Duodenal mucosa (tissue), 2 donors: ENCODE results near the gene SLC38A10.
A peak's percentile ranks its signal among the peaks of the same experiment; 100 is the strongest.

ENCODE experiments used
- H3K27ac ChIP-seq: one replicate; pipeline ENCODE4 v1.7.0; 2013; ENCODE audit warnings: low read depth, low read length
- H3K27me3 ChIP-seq, 2 donors: one replicate each; pipeline ENCODE4 v1.7.0; 2013; ENCODE audit warnings: low read length in 2 of 2, control low read depth in 1 of 2; ENCODE audit not compliant: insufficient read depth in 2 of 2, control insufficient read depth in 1 of 2
- H3K36me3 ChIP-seq, 2 donors: one replicate each; pipeline ENCODE4 v1.7.0; 2013; ENCODE audit warnings: low read length in 2 of 2, control low read depth in 1 of 2; ENCODE audit not compliant: insufficient read depth in 2 of 2, control insufficient read depth in 1 of 2
- H3K4me1 ChIP-seq, 2 donors: one replicate each; pipeline ENCODE4 v1.7.0; 2013; ENCODE audit warnings: low read length in 2 of 2, control low read depth in 1 of 2; ENCODE audit not compliant: insufficient read depth in 2 of 2, control insufficient read depth in 1 of 2
- H3K4me3 ChIP-seq, 2 donors: one replicate each; pipeline ENCODE4 v1.7.0; 2013; ENCODE audit warnings: low read length in 2 of 2, low read depth in 1 of 2
- H3K9ac ChIP-seq, 2 donors: one replicate each; pipeline ENCODE4 v1.7.0; 2013; ENCODE audit warnings: low read length in 2 of 2, low read depth in 1 of 2
- H3K9me3 ChIP-seq, 2 donors: one replicate each; pipeline ENCODE4 v1.7.0; 2013; ENCODE audit warnings: low read length in 2 of 2, control low read depth in 1 of 2; ENCODE audit not compliant: control insufficient read depth in 1 of 2

SLC38A10 gene

DNA sequence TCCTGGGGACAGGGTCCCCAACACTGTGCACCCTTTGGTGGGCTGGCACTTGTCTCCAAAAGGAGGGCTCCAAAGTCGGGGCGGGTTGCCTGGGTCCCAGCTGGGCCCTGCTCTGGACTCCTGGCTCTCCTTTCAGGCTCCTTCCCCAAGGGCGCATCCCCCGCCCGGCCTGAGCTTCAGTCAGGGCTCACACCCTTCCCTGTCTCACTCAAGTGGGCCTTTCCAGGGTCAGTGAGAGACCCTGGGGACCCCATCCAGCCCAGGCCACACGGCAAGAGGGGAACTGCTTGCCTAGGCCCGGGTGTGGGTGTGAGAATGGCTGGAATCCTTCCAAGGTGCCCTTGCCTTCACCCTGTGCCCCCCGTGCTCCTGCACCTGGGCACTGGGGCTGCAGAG lies 41.8 kb upstream of the SLC38A10 start:
- peaks cover 45 to 48% of the 10 kb centered on the region in 2 donors for H3K4me1 ChIP-seq
- H3K9ac ChIP-seq = peak overlapping the region in 1 of 2 donors; percentile 25
- H3K27ac ChIP-seq = no peak overlapping the region
- H3K36me3 ChIP-seq = no peaks in the 10 kb centered on the region
- H3K4me3 ChIP-seq = no peak overlapping the region
- H3K27me3 ChIP-seq = peaks cover 0 to 7% of the 10 kb centered on the region in 2 donors
- H3K9me3 ChIP-seq = no peaks in the 10 kb centered on the region

DNA sequence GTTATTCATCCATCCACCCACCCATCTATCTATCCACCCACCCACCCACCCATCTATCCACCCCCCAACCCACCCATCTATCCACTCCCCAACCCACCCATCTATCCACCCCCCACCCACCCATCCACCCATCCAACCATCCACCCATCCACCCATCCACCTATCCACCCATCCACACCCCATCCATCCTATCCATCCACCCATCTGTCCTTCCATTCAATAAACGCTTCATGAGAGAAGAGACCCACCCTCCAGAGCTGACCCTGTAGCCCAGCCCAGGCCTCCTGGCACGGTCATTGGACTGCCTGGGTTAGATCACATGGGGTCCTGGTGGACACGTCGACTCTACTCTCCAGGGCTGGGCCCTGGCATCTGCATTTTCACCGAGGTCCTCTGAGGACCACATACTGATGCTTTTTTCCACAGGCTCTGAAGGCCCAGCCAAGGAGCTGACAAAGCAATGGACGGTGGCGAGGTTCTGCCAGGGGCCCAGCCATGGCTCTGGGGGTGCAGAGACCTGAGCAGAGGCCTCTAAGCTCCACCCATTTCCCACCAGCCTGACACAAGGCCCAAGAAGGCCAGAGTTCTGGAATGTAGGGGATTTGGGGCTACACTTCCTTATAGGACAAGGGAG lies 41.3 kb upstream of the SLC38A10 start:
- Histone ChIP-seq H3K4me3 (no peak overlapping the region), H3K27ac (no peak overlapping the region), H3K9me3 (no peaks in the 10 kb centered on the region), H3K9ac (no peak overlapping the region), H3K4me1 (peaks cover 45 to 52% of the 10 kb centered on the region in 2 donors), H3K27me3 (peaks cover 0 to 7% of the 10 kb centered on the region in 2 donors), H3K36me3 (no peaks in the 10 kb centered on the region)

DNA sequence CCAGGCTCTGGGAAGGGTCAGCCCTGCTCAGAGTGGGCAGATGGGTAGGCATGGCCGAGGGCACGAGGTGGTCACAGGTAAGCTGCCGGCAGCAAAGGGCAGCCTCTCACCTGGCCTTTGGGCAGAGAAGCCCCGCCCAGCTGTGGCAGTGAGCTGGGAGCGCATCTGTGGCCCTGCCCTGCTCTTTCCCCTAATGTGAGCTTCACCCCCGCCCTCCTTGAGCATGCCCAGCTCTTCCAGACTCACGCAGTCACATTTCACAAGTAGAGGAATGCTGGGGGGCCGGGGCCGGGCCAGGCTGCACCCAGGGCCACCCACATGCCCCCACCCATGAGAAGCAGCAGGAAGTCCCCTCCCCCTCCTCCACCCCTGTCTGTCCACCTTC lies 40.7 kb upstream of the SLC38A10 start:
- Histone ChIP-seq H3K27ac (no peak overlapping the region), H3K4me3 (no peak overlapping the region), H3K9ac (no peak overlapping the region), H3K27me3 (peaks cover 0 to 7% of the 10 kb centered on the region in 2 donors), H3K4me1 (peaks cover 47 to 55% of the 10 kb centered on the region in 2 donors), H3K36me3 (no peaks in the 10 kb centered on the region), H3K9me3 (no peaks in the 10 kb centered on the region)

DNA sequence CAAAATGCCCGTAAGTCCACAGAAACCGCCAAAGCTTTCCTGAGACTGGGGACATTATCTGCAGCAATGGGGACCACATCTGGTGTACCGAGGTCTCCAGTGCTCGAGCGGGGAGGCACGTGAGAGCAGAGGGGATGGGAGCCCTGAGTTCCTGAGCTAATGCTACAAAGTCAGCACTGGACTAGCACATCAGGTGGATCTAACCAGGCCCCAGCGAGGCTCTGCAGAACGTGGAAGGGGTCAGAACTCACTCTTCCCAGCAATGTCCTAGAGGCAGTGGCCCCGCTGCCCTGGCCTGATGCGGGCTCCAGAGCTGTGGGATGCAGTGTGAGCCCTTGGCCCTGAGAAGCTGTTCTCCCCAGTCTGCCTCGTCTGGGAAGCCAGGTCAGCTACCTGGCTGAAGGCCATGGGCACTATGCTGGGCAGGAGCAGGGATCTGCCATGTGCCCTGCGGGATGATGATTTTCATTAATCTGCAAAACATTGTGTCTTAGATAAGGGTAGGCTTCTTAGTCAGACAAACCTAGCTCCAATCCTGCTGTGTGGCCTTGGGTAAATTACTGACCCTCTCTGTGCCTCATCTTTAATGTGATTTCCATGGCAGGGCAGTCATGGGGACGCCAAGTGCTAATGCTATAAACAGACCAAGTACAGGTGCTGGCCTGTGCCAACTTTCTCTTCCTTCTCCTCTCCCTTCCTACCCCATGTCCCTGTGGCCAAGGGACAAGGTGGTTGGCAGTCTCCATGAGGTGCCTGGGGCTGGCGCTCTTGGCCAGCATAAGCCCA lies 40.1 kb upstream of the SLC38A10 start:
- Histone ChIP-seq H3K27me3 (peaks cover 0 to 7% of the 10 kb centered on the region in 2 donors), H3K27ac (no peak overlapping the region), H3K9me3 (no peaks in the 10 kb centered on the region), H3K4me1 (peaks cover 49 to 57% of the 10 kb centered on the region in 2 donors), H3K9ac (no peak overlapping the region), H3K4me3 (no peak overlapping the region), H3K36me3 (no peaks in the 10 kb centered on the region)

DNA sequence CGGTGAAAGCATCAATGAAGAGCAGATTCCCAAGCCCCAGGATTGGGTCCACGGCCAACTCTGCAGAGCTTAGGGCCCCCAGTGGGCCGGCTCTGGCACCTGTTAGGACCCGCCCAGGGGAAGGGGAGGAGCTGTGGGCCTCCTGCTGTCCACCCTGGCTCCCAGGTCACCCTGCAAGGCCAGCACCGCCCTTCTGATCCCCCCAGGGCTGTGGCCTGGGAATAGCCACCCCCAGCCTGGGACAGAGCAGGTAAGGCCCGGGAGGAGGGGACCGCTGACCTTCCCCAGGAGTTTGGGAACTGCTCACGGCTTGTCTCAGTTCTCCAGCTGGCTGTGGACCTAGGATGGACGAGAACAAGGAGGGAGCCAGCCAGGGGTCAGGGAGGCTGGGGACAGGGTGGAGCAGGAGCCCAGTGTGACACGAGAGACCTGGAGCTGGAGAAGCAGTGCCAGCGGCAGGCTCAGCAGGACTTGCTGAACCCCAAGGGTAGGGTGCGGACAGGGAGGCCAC lies 39.3 kb upstream of the SLC38A10 start:
- Histone ChIP-seq H3K9ac (no peak overlapping the region), H3K36me3 (no peaks in the 10 kb centered on the region), H3K4me3 (no peak overlapping the region), H3K27ac (no peak overlapping the region), H3K27me3 (peaks cover 0 to 7% of the 10 kb centered on the region in 2 donors), H3K4me1 (peaks cover 51 to 60% of the 10 kb centered on the region in 2 donors), H3K9me3 (no peaks in the 10 kb centered on the region)

DNA sequence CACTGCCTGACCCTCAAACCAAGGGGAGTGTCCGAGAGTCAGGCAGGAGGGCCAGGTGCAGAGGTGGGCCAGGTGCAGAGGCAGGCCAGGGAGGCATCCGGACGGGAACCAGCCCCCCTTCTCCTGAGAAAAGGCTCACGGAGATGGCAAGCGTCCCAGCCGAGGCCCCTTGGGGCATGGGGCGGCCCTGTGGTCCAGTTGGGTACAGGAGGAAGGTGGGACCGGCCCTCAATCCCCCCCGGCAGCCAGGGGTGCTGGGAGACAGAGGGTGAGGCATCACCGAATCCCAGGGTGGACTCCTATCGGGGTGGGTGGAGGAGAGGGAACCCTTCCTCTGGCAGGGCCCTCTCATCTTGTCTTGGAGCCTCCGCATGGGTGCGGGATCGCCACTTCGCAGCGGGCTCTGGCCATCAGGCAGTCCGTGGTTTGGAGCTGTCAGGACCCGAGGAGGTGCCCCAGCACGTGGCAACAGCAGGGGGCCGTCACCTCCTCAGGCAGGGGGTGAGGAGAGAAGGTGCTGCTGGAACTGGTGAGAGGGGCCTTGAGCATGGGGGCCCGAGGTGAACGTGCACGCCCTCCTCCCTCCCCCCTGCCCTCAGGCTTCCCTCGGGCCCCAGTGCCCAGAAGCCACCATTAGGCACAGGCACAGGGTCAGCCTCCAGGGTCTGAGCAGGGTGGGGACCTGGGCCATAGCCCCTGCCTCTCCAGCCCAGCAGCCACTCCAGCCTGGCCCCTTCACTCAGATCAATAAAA lies 38.7 kb upstream of the SLC38A10 start:
- no peak overlapping the region for H3K27ac ChIP-seq
- no peaks in the 10 kb centered on the region for H3K9me3 ChIP-seq
- no peak overlapping the region for H3K9ac ChIP-seq
- H3K4me3 ChIP-seq = no peak overlapping the region
- H3K27me3 ChIP-seq = peaks cover 0 to 7% of the 10 kb centered on the region in 2 donors
- peaks cover 51 to 61% of the 10 kb centered on the region in 2 donors for H3K4me1 ChIP-seq
- H3K36me3 ChIP-seq = no peaks in the 10 kb centered on the region

DNA sequence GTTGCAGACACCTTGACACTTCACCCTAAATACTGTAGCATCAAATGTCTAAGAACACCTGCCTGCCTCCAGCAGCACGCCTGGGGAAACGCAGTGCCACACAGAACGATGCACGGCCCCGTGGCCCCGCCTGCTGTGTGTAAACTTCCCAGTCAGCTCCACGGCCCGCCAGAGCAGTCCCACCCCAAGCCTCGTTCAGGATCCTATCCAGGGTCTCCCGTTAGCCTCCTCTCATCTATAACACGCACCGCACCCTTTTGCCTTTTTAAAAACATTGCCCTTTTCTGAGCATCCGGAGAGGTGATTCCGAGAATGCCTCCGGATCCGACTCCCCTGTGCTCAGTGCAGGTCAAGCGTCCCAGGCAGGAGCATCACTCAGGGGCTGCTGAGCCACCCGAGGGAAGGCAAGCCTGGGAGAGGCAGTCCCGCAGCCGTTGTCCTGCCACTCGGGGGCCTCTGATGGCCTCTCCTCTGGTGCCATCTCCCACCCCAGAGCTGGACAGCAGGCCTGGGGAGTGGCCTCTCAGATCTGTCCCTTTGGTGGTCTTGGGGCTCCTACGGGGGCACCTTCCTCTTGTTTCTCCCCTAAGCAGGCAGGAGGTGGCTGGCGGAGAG lies 37.9 kb upstream of the SLC38A10 start:
- Histone ChIP-seq H3K4me1 (peaks cover 53 to 61% of the 10 kb centered on the region in 2 donors), H3K9me3 (no peaks in the 10 kb centered on the region), H3K27me3 (peaks cover 0 to 7% of the 10 kb centered on the region in 2 donors), H3K9ac (no peak overlapping the region), H3K36me3 (no peaks in the 10 kb centered on the region), H3K27ac (no peak overlapping the region), H3K4me3 (no peak overlapping the region)

DNA sequence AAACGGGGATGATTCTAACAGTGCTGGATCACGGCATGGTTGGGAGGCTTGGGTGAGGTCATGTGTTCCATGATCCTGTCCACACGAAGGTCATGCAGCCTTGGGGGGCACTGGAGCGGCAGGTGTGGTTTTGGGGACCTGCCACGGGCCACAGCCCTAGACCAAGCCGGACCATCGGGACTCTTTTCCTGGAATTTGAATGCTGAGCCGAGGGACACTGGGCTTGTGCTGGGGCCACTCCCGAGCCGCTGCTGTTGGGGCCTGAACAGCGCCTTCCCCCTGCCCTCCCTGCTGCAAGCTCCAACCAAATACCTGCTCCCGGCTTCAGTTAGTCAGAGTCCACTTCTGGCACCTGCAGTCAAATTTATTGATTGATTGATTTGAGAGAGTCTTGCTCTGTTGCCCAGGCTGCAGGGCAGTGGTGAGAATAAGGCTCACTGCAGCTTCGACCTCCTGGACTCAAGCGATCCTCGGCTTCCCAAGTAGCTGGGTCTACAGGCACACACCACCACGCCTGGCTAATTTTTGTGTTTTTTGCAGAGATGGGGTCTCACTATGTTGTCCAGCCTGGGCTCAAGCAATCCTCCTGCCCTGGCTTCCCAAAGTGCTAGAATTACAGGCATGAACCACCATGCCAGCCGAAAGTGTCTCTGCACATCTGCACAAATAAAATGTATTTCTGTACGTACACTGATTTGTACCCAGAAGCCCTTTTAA lies 37.2 kb upstream of the SLC38A10 start:
- H3K9ac ChIP-seq = no peak overlapping the region
- H3K4me1 ChIP-seq = peaks cover 48 to 56% of the 10 kb centered on the region in 2 donors
- H3K27ac ChIP-seq = no peak overlapping the region
- H3K36me3 ChIP-seq = no peaks in the 10 kb centered on the region
- H3K4me3 ChIP-seq = no peak overlapping the region
- no peaks in the 10 kb centered on the region for H3K9me3 ChIP-seq
- peaks cover 0 to 7% of the 10 kb centered on the region in 2 donors for H3K27me3 ChIP-seq

DNA sequence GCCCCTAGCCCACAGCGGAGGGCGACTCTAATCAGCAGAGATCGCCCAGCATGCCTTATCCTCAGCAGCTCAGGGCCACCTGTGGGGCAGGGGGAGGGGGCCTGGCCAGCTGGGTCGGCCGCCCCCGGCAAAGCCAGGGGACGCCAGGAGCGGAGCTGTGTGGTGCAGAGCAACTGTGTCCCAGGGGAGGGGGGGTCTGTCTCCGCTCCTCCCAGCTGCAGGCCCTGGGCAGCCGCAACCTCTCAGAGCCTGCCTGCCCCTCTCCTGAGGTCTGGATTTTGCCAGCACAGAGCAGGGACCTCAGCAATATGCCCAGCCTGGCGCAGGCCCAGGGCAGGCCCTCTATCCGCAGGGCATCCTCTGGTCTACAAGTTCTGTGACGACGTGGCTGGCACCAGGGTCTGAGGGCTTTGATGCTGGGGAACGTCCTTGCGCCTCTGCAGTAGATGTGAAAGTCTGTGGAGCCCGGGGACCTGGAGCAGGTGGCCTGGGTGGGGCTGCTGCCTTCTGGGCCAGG lies 36.5 kb upstream of the SLC38A10 start:
- Histone ChIP-seq H3K9me3 (no peaks in the 10 kb centered on the region), H3K36me3 (no peaks in the 10 kb centered on the region), H3K4me1 (peaks cover 41 to 50% of the 10 kb centered on the region in 2 donors), H3K27me3 (peaks cover 0 to 7% of the 10 kb centered on the region in 2 donors), H3K4me3 (no peak overlapping the region), H3K27ac (no peak overlapping the region), H3K9ac (no peak overlapping the region)
